GM12878 (cell line): ENCODE results near the gene CGB5. TPM values are rescaled to one million over a fixed set of nuclear protein-coding genes. Genes with fewer than 3 reads are reported as not detected.
A peak's percentile ranks its signal among the peaks of the same experiment; 100 is the strongest.

Source experiments
- ATAC-seq: fragments of 200-7000 bp; cut with Tn5 transposase; 3 replicates; pipeline ENCODE4 v1.9.1; 2020; ENCODE audit warnings: mild to moderate bottlenecking, moderate library complexity
- BruUV-seq: library from RNA; stranded (reverse); fragments of 400-500 nt; replicated peaks from 2 replicates; lab custom pipeline; 2021; lab: Mats Ljungman, UMichigan
- CTCF ChIA-PET: fragments of 300-600 bp; sonication (Branson Sonifier 250); formaldehyde crosslinking; extraction: SDS; loops from one replicate; lab custom pipeline; 2021; ENCODE audit warnings: inconsistent platforms; lab: Yijun Ruan, JAX
- POLR2A ChIA-PET: fragments of 350-600 bp; formaldehyde crosslinking; extraction: SDS; loops from one replicate; lab custom pipeline; 2021; ENCODE audit warnings: inconsistent platforms; lab: Charles Lee
- RAD21 ChIA-PET: fragments of 300-600 bp; sonication (Branson Sonifier 250); formaldehyde crosslinking; loops from one replicate; lab custom pipeline; 2023; ENCODE audit warnings: antibody characterized with exemption; ENCODE audit not compliant: unreplicated experiment; lab: Charles Lee
- SMC1A ChIA-PET: fragments of 300-600 bp; sonication (Branson Sonifier 250); formaldehyde crosslinking; loops from one replicate; lab custom pipeline; 2023; ENCODE audit not compliant: unreplicated experiment, uncharacterized antibody; lab: Charles Lee
- DNase-seq: peaks from one replicate; pipeline ENCODE4 v3.0.0-alpha.2; 2011; ENCODE audit warnings: low read depth, low spot score
- FAIRE-seq: peaks from 3 replicates; lab custom pipeline; 2011; peaks lifted over from hg19 to GRCh38; lab: Jason Lieb, UNC
- H2AFZ ChIP-seq: 2 replicates; pipeline ENCODE4 v1.6.0; 2011; ENCODE audit warnings: low read depth, low read length, control low read depth; ENCODE audit not compliant: control insufficient read depth
- H3K27ac ChIP-seq: 2 replicates; pipeline ENCODE4 v1.5.1; 2011; ENCODE audit warnings: control low read depth; ENCODE audit not compliant: control insufficient read depth, insufficient read depth
- H3K27me3 ChIP-seq, 2 experiments: replicated peaks in 1 of 2; 2 replicates each; pipeline versions ENCODE4 v1.6.0 to v1.6.1; 2011; ENCODE audit warnings: low read length in 1 of 2; ENCODE audit not compliant: control insufficient read depth in 2 of 2, insufficient read depth in 2 of 2
- H3K36me3 ChIP-seq, 2 experiments: 2 replicates each; pipeline ENCODE4 v1.5.1; 2011; ENCODE audit warnings: low read length in 1 of 2; ENCODE audit not compliant: control insufficient read depth in 2 of 2, insufficient read depth in 2 of 2
- H3K4me1 ChIP-seq: 2 replicates; pipeline ENCODE4 v1.6.1; 2011; ENCODE audit warnings: mild to moderate bottlenecking, low read length, moderate library complexity, mixed read lengths; ENCODE audit not compliant: control insufficient read depth, insufficient read depth
- H3K4me2 ChIP-seq: 2 replicates; pipeline ENCODE4 v1.6.0; 2011; ENCODE audit warnings: control low read depth; ENCODE audit not compliant: control insufficient read depth, insufficient read depth
- H3K4me3 ChIP-seq: fragments of 200-600 bp; sonication (generic); 2 replicates; pipeline ENCODE4 v1.5.1; 2016
- H3K79me2 ChIP-seq: 2 replicates; pipeline ENCODE4 v1.6.0; 2011; ENCODE audit warnings: low read length; ENCODE audit not compliant: control insufficient read depth, insufficient read depth
- H3K9ac ChIP-seq: 2 replicates; pipeline ENCODE4 v1.8.0; 2011; ENCODE audit warnings: low read length, control low read depth, mixed read lengths; ENCODE audit not compliant: control insufficient read depth, insufficient read depth
- H3K9me3 ChIP-seq: replicated peaks from 3 replicates; pipeline ENCODE4 v1.5.1; 2011; ENCODE audit warnings: mild to moderate bottlenecking, low read length; ENCODE audit not compliant: control insufficient read depth, insufficient read depth
- H4K20me1 ChIP-seq: 2 replicates; pipeline ENCODE4 v1.6.0; 2011; ENCODE audit not compliant: control insufficient read depth, insufficient read depth
- CTCF ChIP-seq, 3 experiments: IDR thresholded peaks in 2 of 3; conservative IDR thresholded peaks in 1 of 3; 2 replicates each; pipeline ENCODE4 v1.5.1; 2011; ENCODE audit warnings: low read depth in 3 of 3, low read length in 3 of 3, mild to moderate bottlenecking in 3 of 3, control low read depth in 2 of 3, moderate library complexity in 2 of 3, inconsistent platforms in 1 of 3, mixed read lengths in 1 of 3; ENCODE audit not compliant: control insufficient read depth in 2 of 3, insufficient read depth in 1 of 3; ENCODE audit errors: extremely low read depth in 1 of 3
- EGR1 ChIP-seq, 2 experiments: IDR thresholded peaks; 1 replicate in 1 of 2; 2 replicates in 1 of 2; pipeline ENCODE4 v1.6.1; 2011 to 2012; ENCODE audit warnings: low read depth in 2 of 2, low read length in 2 of 2, borderline replicate concordance in 1 of 2, mild to moderate bottlenecking in 1 of 2, moderate library complexity in 1 of 2
- ELK1 ChIP-seq: IDR thresholded peaks from 2 replicates; pipeline ENCODE4 v1.6.1; 2012; ENCODE audit warnings: low read depth, low read length, improper control_type of control experiment
- EP300 ChIP-seq, 2 experiments: fragments of 150-350 bp in 1 of 2; IDR thresholded peaks; 2 replicates each; pipeline ENCODE4 v1.6.1; 2011 to 2012; ENCODE audit warnings: low read depth in 2 of 2, low read length in 2 of 2, borderline replicate concordance in 1 of 2, improper control_type of control experiment in 1 of 2, inconsistent platforms in 1 of 2; ENCODE audit not compliant: control insufficient read depth in 1 of 2
- HDAC2 ChIP-seq: fragments of 200-600 bp; sonication (generic); IDR thresholded peaks from 2 replicates; pipeline ENCODE4 v1.6.1; 2017
- JUND ChIP-seq: IDR thresholded peaks from 2 replicates; pipeline ENCODE4 v1.6.1; 2012; ENCODE audit warnings: low read depth, mild to moderate bottlenecking, low read length, improper control_type of control experiment, moderate library complexity
- KAT2A ChIP-seq: conservative IDR thresholded peaks from 2 replicates; pipeline ENCODE4 v1.6.1; 2011; ENCODE audit warnings: low read depth, low read length; ENCODE audit not compliant: control insufficient read depth
- NFIC ChIP-seq: IDR thresholded peaks from 2 replicates; pipeline ENCODE4 v1.6.1; 2012; ENCODE audit warnings: low read depth, mild to moderate bottlenecking, inconsistent platforms, low read length, moderate library complexity
- RELB ChIP-seq: fragments of 450-650 bp; IDR thresholded peaks from 2 replicates; pipeline ENCODE4 v1.6.1; 2017; ENCODE audit warnings: low read depth, mild to moderate bottlenecking, moderate library complexity
- SIN3A ChIP-seq: IDR thresholded peaks from 2 replicates; pipeline ENCODE4 v1.6.1; 2012; ENCODE audit warnings: low read depth, low read length, improper control_type of control experiment
- SIX5 ChIP-seq: IDR thresholded peaks from 2 replicates; pipeline ENCODE4 v1.6.1; 2011; ENCODE audit warnings: mild to moderate bottlenecking, low read depth, low read length, moderate library complexity; ENCODE audit not compliant: severe bottlenecking
- TBL1XR1 ChIP-seq: IDR thresholded peaks from 2 replicates; pipeline ENCODE4 v1.6.1; 2012; ENCODE audit warnings: low read depth, low read length, improper control_type of control experiment
- ZNF384 ChIP-seq: IDR thresholded peaks from 2 replicates; pipeline ENCODE4 v1.6.1; 2012; ENCODE audit warnings: low read depth, mild to moderate bottlenecking, low read length, improper control_type of control experiment, borderline replicate concordance
- WGBS: methylation state at CpG from one replicate; pipeline ENCODE4 v1.1.6; 2016; ENCODE audit warnings: low lambda C conversion rate; ENCODE audit not compliant: insufficient replicate concordance, insufficient coverage; ENCODE audit errors: missing lambda C conversion rate; 5-methylcytosine and 5-hydroxymethylcytosine counted together
- in situ Hi-C: fragments of 300-500 bp; cut with MboI; formaldehyde crosslinking; loops from 9 replicates; pipeline ENCODE4 v1.14.3; 2018; ENCODE audit warnings: mixed read lengths
- intact Hi-C: fragments of 100-400 bp; cut with micrococcal nuclease; formaldehyde crosslinking; loops from one replicate; pipeline ENCODE4 v1.14.2; 2022; ENCODE audit not compliant: unreplicated experiment
- polyA plus RNA-seq, 11 experiments: library from polyadenylated mRNA; depleted of rRNA in 4 of 11; unstranded in 6 of 11; stranded (reverse) in 5 of 11; fragments of >200 nt; fragmentation: Nextera tagmentation in 4 of 11; fragmentation: Illumina TruSeq in 1 of 11; extraction: Ambion mirVana in 4 of 11; extraction: Trizol in 1 of 11; gene quantifications; 1 replicate in 1 of 11; 2 replicates in 10 of 11; pipeline versions ENCODE4 v1.2.1 to v1.2.3, GENCODE V29; 2011 to 2016; ENCODE audit warnings: inconsistent platforms in 2 of 11, missing spikeins in 2 of 11, low read depth in 1 of 11
- total RNA-seq, 4 experiments: library from RNA; depleted of rRNA in 3 of 4; stranded (reverse); fragments of >200 nt in 3 of 4; fragmentation: Illumina TruSeq in 1 of 4; extraction: Trizol in 1 of 4; gene quantifications; 2 replicates each; pipeline versions ENCODE4 v1.2.1 to v1.2.3, GENCODE V29; 2013 to 2021
- TF ChIP-seq, protein P1 (sequence below): fragments of 450-650 bp; IDR thresholded peaks from 2 replicates; pipeline ENCODE4 v1.6.1; 2017; ENCODE audit warnings: borderline replicate concordance

CGB5 gene
- total and polyA plus RNA-seq, 10 of the 15 experiments (the other 5 are each of a cell fraction or from before 2014, with no cell fraction given): not detected

GRCh38 chr19:49086296-49086695, 42.6 kb downstream of the CGB5 start:
- POLR2A ChIA-PET: no interaction called here

More at GRCh38 chr19:49086296-49086695, 42.6 kb downstream of the CGB5 start:
- RAD21 ChIA-PET: interaction anchor here (1.2 kb wide), 1 partner anchor 113 kb away, joined by 3 read pairs; no protein-coding TSS in a partner anchor
- intact Hi-C loops: no loop called here
- peaks cover 4% of the 10 kb centered on the region; the same call in 1 of the 2 replicates for H3K4me1 ChIP-seq
- no peaks in the 10 kb centered on the region; the same call in 2 of the 3 replicates for H3K9me3 ChIP-seq
- TF ChIP-seq TBL1XR1 (no peak), SIN3A (no peak), ELK1 (no peak), NFIC (no peak), SIX5 (no peak), HDAC2 (no peak), KAT2A (no peak), ZNF384 (no peak), EGR1 (IDR thresholded peaks at IDR 0.05; ENCODE audit: borderline replicate concordance in 1 of 2, low read depth in 2 of 2, low read length in 2 of 2) (no peak), RELB (no peak), JUND (no peak), CTCF (IDR thresholded peaks at IDR 0.05 in 2 of 3, conservative IDR thresholded peaks at IDR 0.05 in 1 of 3; ENCODE audit: control insufficient read depth in 2 of 3, extremely low read depth in 1 of 3, insufficient read depth in 1 of 3, low read depth in 3 of 3, low read length in 3 of 3) (no peak), EP300 (IDR thresholded peaks at IDR 0.05; ENCODE audit: borderline replicate concordance in 1 of 2, control insufficient read depth in 1 of 2, low read depth in 2 of 2, low read length in 2 of 2) (no peak)
- TF ChIP-seq, protein P1, sequence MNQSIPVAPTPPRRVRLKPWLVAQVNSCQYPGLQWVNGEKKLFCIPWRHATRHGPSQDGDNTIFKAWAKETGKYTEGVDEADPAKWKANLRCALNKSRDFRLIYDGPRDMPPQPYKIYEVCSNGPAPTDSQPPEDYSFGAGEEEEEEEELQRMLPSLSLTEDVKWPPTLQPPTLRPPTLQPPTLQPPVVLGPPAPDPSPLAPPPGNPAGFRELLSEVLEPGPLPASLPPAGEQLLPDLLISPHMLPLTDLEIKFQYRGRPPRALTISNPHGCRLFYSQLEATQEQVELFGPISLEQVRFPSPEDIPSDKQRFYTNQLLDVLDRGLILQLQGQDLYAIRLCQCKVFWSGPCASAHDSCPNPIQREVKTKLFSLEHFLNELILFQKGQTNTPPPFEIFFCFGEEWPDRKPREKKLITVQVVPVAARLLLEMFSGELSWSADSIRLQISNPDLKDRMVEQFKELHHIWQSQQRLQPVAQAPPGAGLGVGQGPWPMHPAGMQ: no peak
- WGBS: 37% methylated on average over 11 of the region's 11 CpGs
- FAIRE-seq (no peak), ATAC-seq (no peak), DNase-seq (no peak)
- peak overlapping the region; percentile 89 for H3K4me3 ChIP-seq
- H4K20me1 ChIP-seq: 0 out of 2 replicates have a peak, but pooled peaks cover 6% of the 10 kb centered on the region
- H3K9ac ChIP-seq: peak overlapping the region; percentile 90
- H2AFZ ChIP-seq: no peak overlapping the region
- BruUV-seq: no TSS peak
- H3K79me2 ChIP-seq: peaks cover 41% of the 10 kb centered on the region
- no peaks in the 10 kb centered on the region for H3K27me3 ChIP-seq
- peak overlapping the region; percentile 80 for H3K4me2 ChIP-seq
- CTCF ChIA-PET: interaction anchor here (4.7 kb wide), 1 partner anchor 11 kb away, joined by 35 read pairs; no protein-coding TSS in a partner anchor
- peak overlapping the region; percentile 87; the same call in 1 of the 2 replicates for H3K27ac ChIP-seq
- in situ Hi-C loops: no loop called here
- peaks cover 12 to 23% of the 10 kb centered on the region in 2 experiments for H3K36me3 ChIP-seq
- SMC1A ChIA-PET: no interaction called here
